Large intestine (tissue), 3 donors: ENCODE data around the gene PKDCC. TPM values are rescaled to one million over a fixed set of nuclear protein-coding genes. Genes with fewer than 3 reads are reported as not detected.

Experiments
- DNase-seq, 2 donors: peaks; one replicate each; pipeline versions ENCODE4 v3.0.0 to v3.0.0-alpha.2; 2013
- H3K27ac ChIP-seq: one replicate; pipeline ENCODE4 v1.5.1; 2013; ENCODE audit warnings: low read length
- H3K27me3 ChIP-seq: 2 replicates; pipeline ENCODE4 v1.6.1; 2013; ENCODE audit warnings: low read length; ENCODE audit not compliant: control insufficient read depth, insufficient read depth
- H3K36me3 ChIP-seq: 2 replicates; pipeline ENCODE4 v1.6.1; 2013; ENCODE audit warnings: low read length; ENCODE audit not compliant: control insufficient read depth, insufficient read depth
- H3K4me1 ChIP-seq: one replicate; pipeline ENCODE4 v1.6.1; 2013; ENCODE audit warnings: low read length; ENCODE audit not compliant: control insufficient read depth, insufficient read depth
- H3K4me3 ChIP-seq: one replicate; pipeline ENCODE4 v1.5.1; 2013; ENCODE audit warnings: low read length
- H3K9me3 ChIP-seq: one replicate; pipeline ENCODE4 v1.6.1; 2013; ENCODE audit warnings: mild to moderate bottlenecking, low read depth, low read length, moderate library complexity; ENCODE audit not compliant: control insufficient read depth
- WGBS: methylation state at CpG from one replicate; pipeline ENCODE4 v1.1.5; 2013; ENCODE audit warnings: low lambda C conversion rate; ENCODE audit not compliant: insufficient coverage; 5-methylcytosine and 5-hydroxymethylcytosine counted together
- polyA plus RNA-seq: library from polyadenylated mRNA; unstranded; fragments of 120-200 nt; gene quantifications from one replicate; pipeline ENCODE4 v1.2.1, GENCODE V29; 2013

Gene PKDCC
- polyA plus RNA-seq, 1 donor = 247 TPM

- Histone ChIP-seq H3K27ac (peak overlapping the region; percentile 43), H3K4me1 (peaks cover 32% of the 10 kb centered on the region), H3K27me3 (no peaks in the 10 kb centered on the region), H3K4me3 (no peak overlapping the region), H3K36me3 (no peaks in the 10 kb centered on the region), H3K9me3 (peaks cover 4% of the 10 kb centered on the region)
- peak in 1 of 2 donors; percentile 47 for DNase-seq
- WGBS = no CpG with 5 or more reads among the region's 14 CpGs
These were observed 57.8 kb downstream of the PKDCC start for GRCh38 chr2:42105330-42106256.

- Histone ChIP-seq H3K4me1 (peaks cover 32% of the 10 kb centered on the region), H3K27ac (no peak overlapping the region), H3K4me3 (no peak overlapping the region), H3K9me3 (no peaks in the 10 kb centered on the region), H3K36me3 (no peaks in the 10 kb centered on the region), H3K27me3 (no peaks in the 10 kb centered on the region)
- WGBS = 77% methylated on average over 4 of the region's 10 CpGs
- no peak for DNase-seq
These were observed 58.5 kb downstream of the PKDCC start for GRCh38 chr2:42106257-42106816.

DNA sequence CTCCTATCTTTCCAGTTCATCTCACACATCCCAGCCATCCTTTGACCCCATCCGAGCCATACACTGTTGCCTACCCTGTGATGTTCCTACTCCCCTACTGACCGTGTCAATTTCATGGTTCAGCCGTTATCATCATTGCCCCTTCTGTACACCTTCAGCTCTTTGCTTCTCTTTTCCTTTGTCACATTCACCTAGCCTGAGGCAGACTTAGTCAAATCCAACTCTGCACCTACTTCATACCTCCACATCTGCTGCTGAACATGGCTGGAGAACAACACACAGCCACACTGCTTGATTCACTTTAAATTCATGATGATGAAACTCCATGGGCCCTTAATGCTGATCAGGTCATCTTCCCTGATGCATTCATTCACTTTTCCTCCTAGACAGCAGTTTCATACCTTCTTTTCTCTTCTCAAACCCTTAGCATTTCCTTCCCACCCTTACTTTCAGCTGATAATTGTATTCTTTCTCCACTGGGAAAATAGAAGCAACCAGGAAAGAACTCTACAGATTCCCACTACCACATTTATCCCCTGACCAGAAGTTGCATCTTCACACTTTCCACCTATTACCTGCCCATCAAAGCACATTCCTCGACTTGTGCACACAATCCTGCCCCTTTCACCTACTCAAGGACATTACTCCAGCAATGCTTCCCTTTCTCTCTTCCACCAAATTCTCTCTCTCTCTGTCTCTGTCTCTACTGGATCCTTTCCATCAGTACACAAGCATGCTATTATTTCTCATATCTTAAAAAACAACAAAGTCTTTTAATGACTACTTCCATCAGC is 59.6 kb downstream of the PKDCC start:
- no peak for DNase-seq
- Histone ChIP-seq H3K9me3 (no peaks in the 10 kb centered on the region), H3K4me3 (no peak overlapping the region), H3K36me3 (no peaks in the 10 kb centered on the region), H3K4me1 (peaks cover 27% of the 10 kb centered on the region), H3K27ac (no peak overlapping the region), H3K27me3 (no peaks in the 10 kb centered on the region)
- 49% methylated on average over 3 of the region's 4 CpGs for WGBS

Other genes starting within 250 kb of the PKDCC start
- 129 TPM for gene EML4, start 121.3 kb downstream of the PKDCC start, polyA plus RNA-seq